HG02938 (cell line): Measurements from ENCODE around the gene OSBPL5.

Experiments
- ATAC-seq: cut with Tn5 transposase; IDR thresholded peaks from one replicate; pipeline ENCODE4 v1.9.1; 2021; ENCODE audit warnings: mild to moderate bottlenecking, moderate library complexity; ENCODE audit not compliant: unreplicated experiment

The OSBPL5 gene

DNA sequence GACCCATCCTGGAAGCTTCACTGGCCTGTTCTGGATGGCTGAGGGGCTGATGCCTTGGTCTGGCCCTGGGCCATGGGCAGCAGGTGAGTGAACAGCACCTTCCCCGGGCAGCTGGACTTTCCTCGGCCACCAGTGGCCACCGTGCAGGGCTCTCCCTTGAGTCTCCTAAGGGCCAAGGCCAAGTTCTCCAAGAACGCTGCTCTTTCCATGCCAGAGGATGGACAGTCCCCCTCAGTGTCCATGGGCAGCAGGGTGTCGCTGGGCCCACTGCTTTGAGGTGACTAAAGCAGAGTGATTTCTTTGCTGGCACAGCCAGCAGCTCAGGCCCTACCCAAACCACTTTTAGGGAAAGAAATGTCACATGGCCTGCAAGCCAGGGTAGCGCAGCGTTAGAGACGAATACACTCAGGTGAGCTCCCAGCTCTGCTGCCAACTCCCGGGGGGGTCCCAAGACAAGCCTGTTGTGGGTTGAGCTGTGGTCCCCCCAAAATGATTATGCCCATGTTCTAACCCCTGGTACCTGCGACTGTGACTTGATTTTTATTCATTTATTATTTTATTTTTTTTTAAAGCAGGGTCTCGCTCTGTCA, 104.6 kb downstream of the OSBPL5 start:
- no peak for ATAC-seq

DNA sequence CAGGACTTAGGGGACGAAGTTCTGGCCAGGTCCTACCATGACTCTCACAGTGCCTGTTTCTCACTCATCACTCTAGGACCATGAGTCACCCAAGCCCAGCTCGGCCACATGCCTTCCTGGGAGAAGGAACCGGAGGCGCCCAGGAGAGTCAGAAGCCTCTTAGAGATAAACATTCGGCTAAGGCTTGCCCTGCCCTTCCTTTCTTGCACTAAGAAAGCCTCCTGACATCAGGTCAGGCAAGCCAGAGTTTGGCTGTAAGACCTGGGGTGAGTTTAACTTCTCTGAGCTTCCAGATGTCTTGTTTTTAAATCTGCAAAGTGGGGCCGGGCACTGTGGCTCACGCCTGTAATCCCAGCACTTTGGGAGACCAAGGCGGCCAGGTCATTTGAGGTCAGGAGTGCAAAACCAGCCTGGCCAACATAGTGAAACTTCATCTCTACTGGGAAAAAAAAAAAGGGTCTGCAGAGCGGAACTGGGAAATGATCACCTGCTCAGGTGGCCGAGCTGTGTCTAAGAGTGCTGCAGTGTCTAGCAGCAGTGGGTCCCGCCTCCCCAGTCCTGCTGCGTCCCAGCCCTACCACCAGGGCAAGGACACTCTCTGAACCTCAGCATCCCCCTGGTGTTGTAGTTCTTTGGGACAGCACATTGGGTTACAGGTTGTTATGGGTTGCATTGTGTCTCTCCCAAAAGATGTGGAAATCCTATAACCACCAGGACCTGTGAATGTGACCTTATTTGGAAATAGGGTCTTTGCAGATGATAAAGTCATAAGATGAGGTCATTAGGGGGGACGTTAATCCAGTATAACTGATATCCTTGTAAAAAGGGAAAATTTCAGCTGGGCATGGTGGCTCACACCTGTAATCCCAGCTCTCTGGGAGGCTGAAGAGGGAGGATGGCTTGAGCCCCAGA, 106.1 kb downstream of the OSBPL5 start:
- no peak for ATAC-seq

DNA sequence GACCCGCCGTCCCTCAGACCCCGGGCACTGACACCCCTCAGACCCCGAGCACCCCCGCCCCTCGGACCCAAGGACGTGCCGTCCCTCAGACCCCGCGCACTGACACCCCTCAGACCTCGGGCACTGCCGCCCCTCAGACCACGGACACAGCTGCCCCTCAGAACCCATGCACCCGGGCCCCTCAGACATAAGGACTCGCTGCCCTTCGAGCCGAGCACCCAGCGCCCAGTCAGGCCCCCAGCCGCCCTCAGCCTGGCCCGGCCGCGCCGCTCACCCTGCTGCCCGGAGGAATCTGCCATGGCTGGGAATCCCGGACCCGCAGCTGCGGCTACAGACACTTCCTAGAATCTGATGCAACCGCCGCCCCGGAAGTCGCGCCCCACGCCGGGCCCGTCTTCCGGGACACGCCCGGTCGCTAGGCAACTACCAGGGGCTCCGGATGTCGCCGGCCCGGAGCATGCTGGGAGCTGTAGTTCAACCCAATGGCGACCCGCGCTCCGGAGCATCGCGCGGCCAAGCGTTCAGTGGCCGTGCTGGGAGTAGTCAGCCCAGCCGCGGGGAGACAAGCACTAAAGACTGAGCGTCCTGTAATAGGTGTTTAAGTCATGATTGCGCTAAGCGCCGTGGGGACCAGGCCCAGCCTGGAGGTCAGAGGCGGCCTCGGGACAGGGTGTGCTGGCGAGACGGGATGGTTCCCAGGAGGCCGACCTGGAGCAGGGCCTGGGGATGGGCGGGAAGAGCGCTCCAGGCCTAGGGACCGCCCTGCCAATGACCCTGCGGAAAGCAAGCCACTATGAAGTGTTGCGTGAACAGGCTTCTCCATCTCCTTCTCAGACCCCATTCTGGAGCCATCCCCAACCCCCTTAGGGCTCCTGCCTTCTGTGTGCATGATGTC, 107.8 kb downstream of the OSBPL5 start, which contains the start of gene CARS1:
Gene CARS1, minus strand, starts transcription at position 355 of the 895 bp plus-strand sequence. Its CDS starts 56 bp downstream, at position 299.
- ATAC-seq, result peak; percentile 96

DNA sequence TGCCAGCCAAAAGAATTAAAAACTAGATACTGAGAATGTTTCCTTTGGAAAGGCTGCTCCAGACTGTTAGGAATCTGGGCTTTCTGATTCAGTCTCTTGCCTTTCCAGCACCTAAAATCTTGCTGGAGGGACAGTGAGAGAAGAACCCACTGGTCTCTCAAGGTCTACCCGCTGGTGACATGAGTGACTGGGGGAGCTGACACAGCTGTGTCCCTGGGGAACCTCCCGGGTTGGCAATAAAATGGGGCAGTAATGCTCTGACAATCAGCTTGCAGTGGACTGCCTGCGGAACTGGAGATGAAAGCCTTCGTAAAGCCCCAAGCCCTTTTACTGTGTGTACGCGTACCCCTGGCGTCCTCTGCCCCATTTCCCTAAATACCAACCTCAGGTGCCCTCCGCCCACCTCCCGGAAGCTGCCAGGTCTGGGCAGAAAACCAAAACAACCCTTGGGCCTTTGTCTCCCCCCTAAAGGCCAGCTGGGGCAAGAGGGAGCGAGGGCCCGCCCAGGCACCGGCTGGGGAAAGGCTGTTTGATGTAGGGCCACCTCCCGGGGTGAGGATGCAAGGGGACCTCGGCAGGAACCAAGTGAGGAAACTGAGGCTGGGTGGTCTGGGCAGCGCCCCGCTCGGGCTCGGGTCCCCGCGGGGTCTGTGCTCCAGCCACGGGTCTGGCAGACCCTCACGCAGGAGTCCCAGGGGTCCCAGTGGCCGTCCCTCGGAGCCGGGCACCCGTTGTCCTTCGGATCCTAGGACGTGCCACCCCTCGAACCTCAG, 108.6 kb downstream of the OSBPL5 start:
- peak; percentile 3 for ATAC-seq

DNA sequence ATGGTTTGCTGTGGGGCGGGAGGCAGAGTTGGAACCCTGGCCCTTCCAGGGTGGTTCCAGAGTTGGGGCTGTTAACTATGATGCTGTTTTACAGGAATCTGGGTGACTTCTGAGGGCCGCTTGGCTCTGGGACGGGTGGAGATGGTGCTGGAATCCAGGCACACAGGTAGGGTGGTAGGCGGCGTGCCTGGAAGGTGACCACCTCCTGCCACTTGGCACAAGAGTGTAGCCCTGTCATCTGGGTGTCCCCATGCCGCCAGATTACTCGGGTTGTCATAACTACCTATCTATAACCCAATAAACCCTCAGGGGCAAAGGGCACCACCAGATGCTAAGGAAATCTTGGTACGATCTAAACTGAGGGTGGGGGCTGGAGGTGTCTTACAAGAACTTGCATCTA, 109.2 kb downstream of the OSBPL5 start:
- no peak for ATAC-seq

DNA sequence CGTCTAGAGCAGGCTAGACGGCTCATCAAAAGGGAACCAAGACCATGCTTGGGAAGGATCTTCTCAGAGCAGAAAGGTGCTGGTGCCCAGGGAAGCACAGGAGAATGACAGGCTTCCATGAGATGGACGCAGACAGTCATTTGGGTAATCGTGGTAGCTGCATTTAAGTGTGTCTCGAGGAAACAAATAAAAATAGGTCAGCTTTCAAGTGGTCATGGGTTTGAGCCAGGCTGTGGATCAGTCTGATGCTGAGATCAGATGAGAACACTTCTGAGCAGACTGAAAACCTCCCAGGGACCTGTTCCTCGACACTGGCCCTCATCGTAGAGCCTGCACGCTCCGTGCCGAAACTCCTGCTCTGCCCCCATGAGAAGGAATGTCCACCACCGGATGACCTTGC, 112.5 kb downstream of the OSBPL5 start:
- ATAC-seq, result no peak

DNA sequence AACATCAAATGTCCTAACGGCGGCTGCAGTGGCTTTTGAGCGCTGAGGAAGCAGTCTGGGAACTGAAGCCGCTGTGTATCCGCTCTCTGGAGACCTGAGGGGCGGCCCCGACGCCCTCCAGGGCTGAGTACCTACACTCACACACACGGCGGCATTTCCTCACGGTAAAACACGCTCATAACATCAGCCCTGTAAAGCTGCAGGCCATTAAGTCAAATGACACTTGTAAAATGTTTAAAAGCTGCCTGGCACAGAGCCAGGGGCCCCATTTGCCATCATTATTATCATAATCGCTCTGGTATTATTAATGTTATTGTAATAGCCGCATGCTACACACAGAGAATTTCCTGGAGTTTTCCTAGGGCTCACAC, 113.0 kb downstream of the OSBPL5 start:
- no peak for ATAC-seq

DNA sequence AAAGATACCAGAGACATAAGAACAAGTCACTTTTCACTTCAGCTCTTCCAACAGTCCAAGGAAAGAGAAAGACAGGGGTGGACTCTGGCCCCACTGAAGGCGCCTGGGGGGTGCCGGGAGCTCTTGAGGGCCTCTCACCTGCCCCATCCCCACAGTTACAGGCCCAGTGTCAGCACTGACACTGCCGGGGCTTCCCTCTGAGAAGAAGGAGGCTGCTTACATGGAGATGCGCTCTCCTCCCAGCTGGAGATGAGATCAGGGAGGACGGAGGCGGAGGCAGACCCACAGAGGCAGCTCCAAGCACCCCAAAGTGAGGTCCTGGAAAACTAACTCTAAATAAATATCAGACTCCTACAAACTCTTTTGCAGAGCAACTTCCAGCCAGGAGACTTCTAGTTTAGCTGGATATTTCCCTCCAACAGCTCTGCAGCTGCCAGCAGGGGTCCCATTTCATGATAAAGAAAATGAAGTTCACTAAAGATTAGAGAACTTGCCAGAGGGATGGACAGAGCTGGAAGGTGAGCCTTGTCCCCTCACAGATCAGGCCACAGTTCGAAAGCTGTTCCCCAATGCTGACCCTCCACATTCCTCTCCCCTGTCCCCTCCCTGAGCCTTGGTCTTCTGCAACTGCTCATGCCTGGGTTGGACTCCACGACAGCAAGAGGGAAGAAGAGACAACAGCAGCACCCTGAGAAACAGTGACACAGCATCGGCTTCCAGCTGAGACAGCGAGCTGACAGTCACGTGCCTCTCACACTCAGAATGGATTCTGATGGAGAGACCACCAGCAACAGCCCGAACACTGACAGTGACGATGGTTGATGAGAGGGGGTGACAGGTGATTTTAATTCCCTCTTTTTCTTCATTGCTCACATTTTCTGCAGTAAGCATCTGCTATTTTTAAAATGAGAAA, 113.7 kb downstream of the OSBPL5 start:
- no peak for ATAC-seq

DNA sequence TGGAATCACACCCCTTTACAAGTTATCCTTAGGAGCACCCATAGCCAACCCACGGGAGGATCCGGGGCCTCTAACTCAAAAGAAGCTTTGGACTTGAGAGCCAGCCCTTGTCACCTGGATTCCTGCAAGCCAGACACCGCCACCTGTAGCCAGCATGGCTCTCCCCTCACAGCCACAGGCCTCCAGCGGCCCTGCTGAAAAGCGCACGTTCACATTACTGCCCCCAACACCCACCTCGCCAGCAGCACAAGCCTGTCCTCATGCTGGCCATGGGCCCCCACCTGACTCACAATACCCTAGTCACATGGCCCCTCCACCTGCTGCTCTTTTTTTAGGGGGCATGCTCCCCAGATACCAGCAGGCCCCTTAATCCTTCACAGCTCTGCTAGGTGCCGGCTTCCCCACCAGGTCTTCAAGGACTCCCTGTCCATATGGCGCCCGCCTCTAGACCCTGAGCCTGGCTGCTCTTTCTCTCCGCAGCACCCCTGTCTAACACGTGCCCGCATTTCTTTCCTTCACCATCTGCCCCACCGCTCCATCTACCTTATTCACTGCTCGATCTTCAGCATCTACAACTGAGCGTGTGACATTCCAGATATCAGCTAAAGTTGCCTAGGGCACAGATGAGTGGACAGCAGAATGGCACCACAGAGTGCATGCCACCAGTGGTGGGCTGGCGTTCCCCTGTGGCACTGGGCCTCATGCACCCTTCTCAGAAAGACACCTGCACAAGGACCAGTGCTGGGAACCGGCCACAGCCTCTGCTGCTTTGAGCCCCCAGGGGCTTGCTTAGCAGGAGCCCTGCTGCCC, 114.5 kb downstream of the OSBPL5 start:
- no peak for ATAC-seq

DNA sequence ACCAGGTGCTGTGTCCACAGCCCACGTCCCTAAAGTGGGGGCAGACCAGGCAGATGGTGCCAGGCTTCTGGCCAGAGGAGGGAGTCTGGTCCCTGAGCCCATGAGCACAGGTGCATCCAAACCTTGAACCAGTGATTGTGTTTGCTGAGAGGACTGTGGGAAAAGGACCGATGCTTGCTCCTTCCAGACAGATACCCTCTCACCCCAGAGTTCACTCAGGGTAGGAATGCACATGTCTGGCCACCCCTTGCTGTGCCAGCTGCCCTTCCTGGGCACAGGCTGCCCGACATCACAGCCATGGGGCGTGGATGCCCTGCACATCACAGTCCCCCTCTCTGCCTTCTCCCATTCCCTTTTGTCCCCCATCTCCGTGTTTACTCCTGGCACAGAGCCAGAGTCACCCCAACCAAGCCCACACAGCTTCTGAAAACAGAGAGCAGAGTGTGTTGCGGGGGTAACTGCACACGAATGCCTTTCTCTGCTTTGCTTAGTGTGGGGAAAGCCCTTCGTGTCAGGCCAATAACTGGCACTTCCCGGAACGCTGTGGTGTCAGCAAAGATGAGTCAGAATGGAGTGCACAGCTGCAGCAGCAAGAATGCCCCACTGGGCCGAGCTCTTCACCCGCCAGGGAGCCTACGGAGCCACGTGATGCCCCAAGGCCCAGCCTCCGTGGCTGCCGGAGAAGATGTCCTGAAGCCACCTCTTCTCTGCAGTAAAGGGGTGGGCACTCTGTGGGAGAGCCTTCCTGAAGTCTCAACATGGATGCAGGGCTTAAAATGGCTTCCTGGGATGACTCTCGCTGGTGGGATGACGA, 115.5 kb downstream of the OSBPL5 start:
- ATAC-seq, result peak; percentile 92

DNA sequence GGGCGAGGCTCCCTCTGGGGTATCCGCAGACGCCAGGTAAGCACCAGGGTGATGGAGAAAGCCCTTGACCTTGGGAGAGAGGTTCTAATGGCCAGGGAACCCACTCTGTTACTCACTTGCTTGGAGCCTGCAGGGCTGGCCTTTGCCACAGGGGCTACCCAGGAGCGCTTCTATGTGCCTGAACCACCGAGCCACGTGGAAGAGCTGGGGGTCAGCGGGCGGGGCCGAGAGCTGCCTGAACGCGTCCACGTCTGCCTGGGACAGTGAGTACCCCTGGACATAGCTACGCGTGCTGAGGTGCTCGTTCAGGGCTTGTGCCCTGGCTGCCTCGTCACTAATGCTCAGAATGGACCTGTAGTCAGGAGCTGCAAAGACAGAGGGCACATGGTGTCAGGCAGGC, 117.5 kb downstream of the OSBPL5 start:
- ATAC-seq, result no peak

DNA sequence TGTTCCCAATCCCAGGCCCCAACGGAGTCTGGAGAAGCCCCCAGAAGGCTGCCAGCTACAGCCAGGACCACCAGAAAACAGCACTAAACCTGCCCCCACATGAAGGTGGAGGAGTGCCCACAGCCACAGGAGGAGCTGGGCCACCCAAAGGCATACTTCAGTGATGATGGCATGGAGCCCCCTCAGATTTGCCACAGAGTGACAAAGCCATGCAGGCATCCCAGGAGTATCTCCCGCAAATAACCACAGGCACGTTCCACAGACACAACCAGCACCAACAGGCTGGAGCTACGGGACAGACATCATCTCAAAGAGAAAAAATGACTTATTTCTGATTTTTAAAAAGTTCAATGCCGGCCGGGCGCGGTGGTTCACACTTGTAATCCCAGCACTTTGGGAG, 118.5 kb downstream of the OSBPL5 start:
- ATAC-seq, result no peak

DNA sequence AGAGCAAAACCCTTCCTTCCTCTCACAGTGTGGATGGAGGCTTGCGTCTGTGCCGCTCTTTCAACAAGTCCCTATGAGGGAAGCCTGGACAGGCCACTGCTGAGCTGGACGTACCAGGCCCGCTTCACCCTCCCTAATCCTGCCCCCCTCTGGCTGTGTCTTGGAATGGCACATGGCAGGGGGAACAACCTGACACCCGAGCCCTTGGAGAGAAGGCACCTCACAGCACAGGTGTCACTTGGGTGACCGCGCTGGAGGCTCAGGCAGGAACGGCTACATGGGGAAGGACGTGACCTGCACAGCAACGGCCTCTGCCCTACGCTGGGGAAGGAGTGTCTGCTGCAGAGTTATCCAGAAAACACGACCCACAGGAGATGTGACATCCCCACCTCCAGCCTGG, 118.9 kb downstream of the OSBPL5 start:
- ATAC-seq, result no peak

DNA sequence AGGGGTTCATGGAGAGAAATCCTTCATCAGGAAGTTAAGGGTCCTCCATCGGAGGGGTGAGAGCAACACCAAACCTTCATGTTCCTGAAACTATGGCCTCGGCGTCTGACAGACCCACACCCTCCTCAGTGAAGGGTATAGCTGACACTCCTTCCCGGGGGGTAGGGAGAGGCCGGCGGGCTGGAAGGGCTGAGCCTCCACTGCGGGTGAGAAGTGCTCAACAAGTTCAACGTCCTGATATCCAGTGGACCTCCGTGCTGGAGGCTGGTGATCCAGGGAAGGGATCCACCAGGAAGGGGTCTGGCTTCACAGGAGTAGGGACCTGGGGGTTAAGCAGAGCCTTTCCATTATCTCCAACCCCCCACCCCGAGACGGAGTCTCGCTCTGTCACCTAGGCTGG, 120.2 kb downstream of the OSBPL5 start:
- no peak for ATAC-seq

DNA sequence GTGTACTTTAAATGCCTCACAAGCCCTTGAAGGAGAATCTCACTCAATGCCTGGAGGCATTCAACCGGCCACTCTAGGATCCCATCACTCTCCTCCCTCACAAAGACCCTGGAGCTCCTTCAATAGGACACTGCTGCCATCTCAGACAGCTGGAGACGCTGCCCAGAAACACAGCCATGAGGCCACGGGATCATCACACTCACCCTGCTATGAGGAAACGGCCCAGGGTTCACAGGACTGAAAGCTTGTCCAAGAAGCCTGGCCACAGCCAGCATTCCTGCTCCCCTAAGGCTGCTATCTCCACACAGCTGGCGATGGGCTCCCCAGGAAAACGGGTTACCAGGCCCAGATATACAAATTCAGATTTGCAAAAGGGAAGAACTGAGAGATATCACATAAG, 121.1 kb downstream of the OSBPL5 start:
- ATAC-seq, result no peak

DNA sequence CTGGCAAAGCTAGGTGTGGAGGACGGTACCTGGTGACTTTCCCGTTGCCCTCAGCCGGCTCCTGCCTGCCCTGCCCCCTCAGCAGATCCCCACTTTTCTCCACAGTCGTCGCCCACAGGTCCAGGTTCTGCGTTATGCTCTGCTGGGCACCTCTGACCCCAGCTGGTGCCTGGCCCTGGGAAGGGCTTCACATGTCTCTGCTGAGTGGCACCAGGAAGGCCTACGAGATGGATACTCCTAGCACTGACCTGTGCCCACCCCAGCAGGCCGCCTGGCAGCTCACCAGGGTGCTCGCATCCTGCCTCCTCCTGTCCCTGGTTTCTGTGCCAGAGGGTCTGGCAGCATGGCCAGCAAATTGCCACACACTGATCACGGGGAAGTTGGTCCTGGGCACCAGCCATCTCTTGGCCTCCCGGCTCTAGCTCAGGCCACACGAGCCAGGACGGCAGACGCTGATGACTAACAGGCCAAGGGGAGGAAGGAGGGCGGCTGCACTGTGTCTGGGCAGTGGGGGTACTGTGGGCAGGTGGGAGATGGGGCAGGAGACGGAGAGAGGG, 121.7 kb downstream of the OSBPL5 start:
- no peak for ATAC-seq

DNA sequence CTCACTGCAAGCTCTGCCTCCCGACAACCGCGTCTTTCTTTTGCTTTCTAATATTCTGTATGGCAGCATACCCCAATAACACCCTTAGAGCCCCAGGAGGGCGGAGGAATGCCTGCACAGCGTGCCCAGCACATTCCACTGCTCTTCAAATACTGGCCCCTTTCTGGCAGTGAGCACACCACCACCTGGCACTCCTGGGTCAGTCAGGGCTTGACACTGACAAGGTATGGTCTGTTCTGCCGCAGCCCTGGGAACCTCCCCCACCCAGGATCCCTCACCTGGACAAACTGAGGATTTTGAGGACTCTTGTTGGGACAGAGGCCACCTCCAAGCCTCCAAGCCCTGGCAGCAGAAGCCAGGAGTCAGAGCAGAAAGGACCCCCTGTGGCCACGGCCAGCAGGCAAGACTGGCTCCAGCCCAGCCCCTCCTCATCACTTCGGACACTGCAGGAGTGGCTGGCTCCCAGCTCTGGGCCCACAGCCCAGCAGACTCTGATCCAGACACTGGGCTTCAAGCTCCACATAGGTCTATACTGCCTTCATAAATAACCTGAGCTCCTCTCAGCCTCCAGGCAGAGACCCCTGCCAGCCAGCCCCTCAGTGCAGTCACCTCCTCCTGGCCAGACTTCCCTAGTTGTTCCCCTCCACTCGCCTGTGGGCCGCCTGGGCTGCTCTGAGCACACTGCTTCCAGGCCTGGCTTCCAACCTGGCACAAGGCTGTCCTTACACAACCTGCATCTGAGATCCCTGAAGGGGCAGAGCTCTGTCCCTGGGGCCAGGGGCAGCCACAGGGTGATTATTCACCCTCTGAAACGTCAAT, 122.4 kb downstream of the OSBPL5 start:
- ATAC-seq, result no peak
